GM18873 (cell line): ENCODE results near the gene CERS4.
A peak's percentile ranks its signal among the peaks of the same experiment; 100 is the strongest.
"Not testable (repeated sequence)": the region's sequence is repeated elsewhere in the genome, so short reads cannot be mapped to it uniquely, and the experiment has no call there.

Source experiments
- ATAC-seq: cut with Tn5 transposase; IDR thresholded peaks from one replicate; pipeline ENCODE4 v1.9.1; 2021; ENCODE audit warnings: mild to moderate bottlenecking, moderate library complexity, moderate number of reproducible peaks; ENCODE audit not compliant: unreplicated experiment, low FRiP score

Gene CERS4

GRCh38 chr19:8259142-8259921, 50.2 kb downstream of the CERS4 start:
- ATAC-seq, result no peak

GRCh38 chr19:8259922-8260247, 50.7 kb downstream of the CERS4 start:
- ATAC-seq, result no peak

- no peak for ATAC-seq
Observed at GRCh38 chr19:8261347-8261746, 52.2 kb downstream of the CERS4 start.

- ATAC-seq, result no peak
Observed at GRCh38 chr19:8261881-8262280, 52.7 kb downstream of the CERS4 start.

- no peak for ATAC-seq
Observed at GRCh38 chr19:8262431-8262830, 53.3 kb downstream of the CERS4 start.

GRCh38 chr19:8264248-8264647, 55.1 kb downstream of the CERS4 start:
- ATAC-seq, result not testable (repeated sequence)

- ATAC-seq, result no peak
Observed at GRCh38 chr19:8265872-8266271, 56.7 kb downstream of the CERS4 start.

- ATAC-seq, result no peak
Observed at GRCh38 chr19:8269724-8270123, 60.6 kb downstream of the CERS4 start.

- ATAC-seq, result not testable (repeated sequence)
Observed at GRCh38 chr19:8276508-8276907, 67.3 kb downstream of the CERS4 start.

GRCh38 chr19:8291337-8291736, 82.2 kb downstream of the CERS4 start:
- not testable (repeated sequence) for ATAC-seq

GRCh38 chr19:8302357-8302691, 93.2 kb downstream of the CERS4 start:
- ATAC-seq, result no peak

GRCh38 chr19:8302734-8303133, 93.6 kb downstream of the CERS4 start:
- no peak for ATAC-seq

- no peak for ATAC-seq
Observed at GRCh38 chr19:8304841-8305621, 95.9 kb downstream of the CERS4 start.

- ATAC-seq, result no peak
Observed at GRCh38 chr19:8305798-8306197, 96.6 kb downstream of the CERS4 start.

GRCh38 chr19:8306235-8307054, 97.3 kb downstream of the CERS4 start:
- ATAC-seq, result no peak

GRCh38 chr19:8307400-8307964, 98.3 kb downstream of the CERS4 start:
- ATAC-seq, result no peak

GRCh38 chr19:8307965-8308866, 99.0 kb downstream of the CERS4 start, which contains the start of gene CD320:
TSS of gene CD320 (minus strand) at chr19:8308358. CDS start at chr19:8308290, 68 bp downstream.
- peak; percentile 56 for ATAC-seq

- ATAC-seq, result no peak
Observed at GRCh38 chr19:8308891-8309291, 99.7 kb downstream of the CERS4 start.

- no peak for ATAC-seq
Observed at GRCh38 chr19:8310342-8311055, 101.3 kb downstream of the CERS4 start.
